Ovary (tissue), 3 donors: ENCODE data around the gene SFTPA1.

Experiments
- EP300 ChIP-seq: sonication (generic); formaldehyde crosslinking; IDR thresholded peaks from one replicate; pipeline ENCODE4 v1.6.1; 2017; ENCODE audit warnings: antibody characterized with exemption
- POLR2A ChIP-seq: fragments of 450-650 bp; IDR thresholded peaks from one replicate; pipeline ENCODE4 v1.6.1; 2017; ENCODE audit warnings: antibody characterized with exemption, mild to moderate bottlenecking, moderate library complexity
- TF ChIP-seq, protein P1 (sequence below), 3 donors: fragments of 450-650 bp in 2 of 3; fragments of 200-600 bp in 1 of 3; IDR thresholded peaks; one replicate each; pipeline versions ENCODE4 v1.5.1 to v1.8.0; 2016 to 2022; ENCODE audit warnings: antibody characterized with exemption in 3 of 3, mild to moderate bottlenecking in 1 of 3
- donor health status: DM: no; HTN: no; CAD: no.

DNA sequence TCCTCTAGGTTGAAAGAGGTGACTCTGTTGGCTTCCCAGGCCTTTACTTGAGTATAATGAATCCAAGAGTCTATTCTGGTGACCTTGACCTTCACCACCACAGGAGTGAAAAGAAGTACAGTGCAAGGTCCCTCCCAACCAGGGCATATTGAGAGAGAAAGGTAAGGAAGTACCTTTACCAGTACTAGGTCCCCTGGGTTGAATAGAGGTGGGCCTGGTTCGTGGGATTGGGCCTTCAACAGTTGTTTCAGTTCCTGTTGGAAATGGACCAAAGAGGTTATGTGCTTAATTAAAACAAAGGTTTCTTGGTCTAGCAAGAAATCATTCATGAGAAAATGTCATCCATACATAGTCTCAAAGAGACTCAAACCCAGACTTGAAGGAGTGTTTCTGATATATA, 6.4 kb upstream of the SFTPA1 start:
- TF ChIP-seq, protein P1, sequence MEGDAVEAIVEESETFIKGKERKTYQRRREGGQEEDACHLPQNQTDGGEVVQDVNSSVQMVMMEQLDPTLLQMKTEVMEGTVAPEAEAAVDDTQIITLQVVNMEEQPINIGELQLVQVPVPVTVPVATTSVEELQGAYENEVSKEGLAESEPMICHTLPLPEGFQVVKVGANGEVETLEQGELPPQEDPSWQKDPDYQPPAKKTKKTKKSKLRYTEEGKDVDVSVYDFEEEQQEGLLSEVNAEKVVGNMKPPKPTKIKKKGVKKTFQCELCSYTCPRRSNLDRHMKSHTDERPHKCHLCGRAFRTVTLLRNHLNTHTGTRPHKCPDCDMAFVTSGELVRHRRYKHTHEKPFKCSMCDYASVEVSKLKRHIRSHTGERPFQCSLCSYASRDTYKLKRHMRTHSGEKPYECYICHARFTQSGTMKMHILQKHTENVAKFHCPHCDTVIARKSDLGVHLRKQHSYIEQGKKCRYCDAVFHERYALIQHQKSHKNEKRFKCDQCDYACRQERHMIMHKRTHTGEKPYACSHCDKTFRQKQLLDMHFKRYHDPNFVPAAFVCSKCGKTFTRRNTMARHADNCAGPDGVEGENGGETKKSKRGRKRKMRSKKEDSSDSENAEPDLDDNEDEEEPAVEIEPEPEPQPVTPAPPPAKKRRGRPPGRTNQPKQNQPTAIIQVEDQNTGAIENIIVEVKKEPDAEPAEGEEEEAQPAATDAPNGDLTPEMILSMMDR (IDR thresholded peaks at IDR 0.05) = no peak
- TF ChIP-seq EP300 = no peak
- no peak for TF ChIP-seq POLR2A
